PC-3 (cell line): ENCODE data around the gene SPEF1. TPM values are rescaled to one million over a fixed set of nuclear protein-coding genes. Genes with fewer than 3 reads are reported as not detected.

Experiments used
- ATAC-seq: fragments of 200-7000 bp; cut with Tn5 transposase; 2 replicates; pipeline ENCODE4 v1.9.1; 2020; ENCODE audit warnings: mild to moderate bottlenecking, moderate library complexity
- BruUV-seq: library from RNA; stranded (reverse); fragments of 400-500 nt; replicated peaks from 2 replicates; lab custom pipeline; 2021; lab: Mats Ljungman, UMichigan
- CTCF ChIA-PET: fragments of 300-600 bp; sonication (Branson Sonifier 250); formaldehyde crosslinking; loops from one replicate; lab custom pipeline; 2022; ENCODE audit warnings: antibody characterized with exemption; lab: Charles Lee
- POLR2A ChIA-PET: fragments of 300-600 bp; sonication (Branson Sonifier 250); formaldehyde crosslinking; loops from one replicate; lab custom pipeline; 2022; ENCODE audit warnings: antibody characterized with exemption; ENCODE audit not compliant: unreplicated experiment; lab: Charles Lee
- DNase-seq: peaks from one replicate; pipeline ENCODE4 v3.0.0-alpha.2; 2015
- H2AFZ ChIP-seq: fragments of 300-600 bp; sonication (generic); 2 replicates; pipeline ENCODE4 v1.6.0; 2016; ENCODE audit warnings: antibody characterized with exemption, low read length
- H3F3A ChIP-seq: fragments of 300-600 bp; sonication (generic); one replicate; pipeline ENCODE4 v1.6.0; 2017; ENCODE audit warnings: antibody characterized with exemption, low read length, control low read depth, mild to moderate bottlenecking; ENCODE audit not compliant: unreplicated experiment
- H3K27ac ChIP-seq: fragments of 300-600 bp; sonication (generic); 2 replicates; pipeline ENCODE4 v1.5.1; 2016; ENCODE audit warnings: mild to moderate bottlenecking, low read length
- H3K27me3 ChIP-seq: fragments of 300-600 bp; sonication (generic); 2 replicates; pipeline ENCODE4 v1.6.1; 2016; ENCODE audit warnings: low read length, mixed read lengths
- H3K36me3 ChIP-seq: fragments of 300-600 bp; sonication (generic); 2 replicates; pipeline ENCODE4 v1.6.1; 2016; ENCODE audit warnings: low read depth, mixed run types, low read length, mixed read lengths
- H3K4me1 ChIP-seq: fragments of 300-600 bp; sonication (generic); 2 replicates; pipeline ENCODE4 v1.5.1; 2016; ENCODE audit warnings: low read length; ENCODE audit not compliant: insufficient read depth
- H3K4me2 ChIP-seq: fragments of 300-600 bp; sonication (generic); 2 replicates; pipeline ENCODE4 v1.6.0; 2016; ENCODE audit warnings: low read length
- H3K4me3 ChIP-seq: fragments of 300-600 bp; sonication (generic); 2 replicates; pipeline ENCODE4 v1.5.1; 2016; ENCODE audit warnings: mild to moderate bottlenecking, low read length, mixed read lengths
- H3K79me2 ChIP-seq: fragments of 300-600 bp; sonication (generic); 2 replicates; pipeline ENCODE4 v1.6.1; 2017; ENCODE audit warnings: low read length, mixed read lengths
- H3K9ac ChIP-seq: fragments of 300-600 bp; sonication (generic); 2 replicates; pipeline ENCODE4 v1.6.0; 2016; ENCODE audit warnings: mild to moderate bottlenecking, low read length
- H3K9me2 ChIP-seq: fragments of 300-600 bp; sonication (generic); replicated peaks from 2 replicates; pipeline ENCODE4 v1.6.1; 2016; ENCODE audit warnings: mixed run types, low read length, mixed read lengths
- H3K9me3 ChIP-seq: fragments of 300-600 bp; sonication (generic); 2 replicates; pipeline ENCODE4 v1.6.1; 2016; ENCODE audit warnings: low read length, mixed read lengths
- H4K20me1 ChIP-seq: fragments of 300-600 bp; sonication (generic); 2 replicates; pipeline ENCODE4 v1.6.1; 2016; ENCODE audit warnings: low read length, mixed read lengths
- CTCF ChIP-seq: fragments of 300-600 bp; sonication (generic); conservative IDR thresholded peaks from 2 replicates; pipeline ENCODE4 v1.5.1; 2017; ENCODE audit warnings: antibody characterized with exemption, low read depth, mild to moderate bottlenecking, low read length
- EZH2 ChIP-seq: fragments of 300-600 bp; sonication (generic); IDR thresholded peaks from one replicate; pipeline ENCODE4 v1.6.1; 2017; ENCODE audit warnings: antibody characterized with exemption, mild to moderate bottlenecking, low read length; ENCODE audit not compliant: unreplicated experiment
- EZH2phosphoT487 ChIP-seq: fragments of 300-600 bp; sonication (generic); IDR thresholded peaks from 2 replicates; pipeline ENCODE4 v1.6.1; 2018; ENCODE audit warnings: mild to moderate bottlenecking, antibody characterized with exemption, low read length, borderline replicate concordance
- intact Hi-C: fragments of 100-400 bp; cut with micrococcal nuclease; formaldehyde crosslinking; loops from 2 replicates; pipeline ENCODE4 v1.9.0; 2023
- total RNA-seq: library from RNA; depleted of rRNA; stranded (reverse); fragments of >200 nt; gene quantifications from 2 replicates; pipeline ENCODE4 v1.2.3, GENCODE V29; 2014

Gene SPEF1
- total RNA-seq, 1 experiment from 2014 or later, result 2.0 TPM

DNA sequence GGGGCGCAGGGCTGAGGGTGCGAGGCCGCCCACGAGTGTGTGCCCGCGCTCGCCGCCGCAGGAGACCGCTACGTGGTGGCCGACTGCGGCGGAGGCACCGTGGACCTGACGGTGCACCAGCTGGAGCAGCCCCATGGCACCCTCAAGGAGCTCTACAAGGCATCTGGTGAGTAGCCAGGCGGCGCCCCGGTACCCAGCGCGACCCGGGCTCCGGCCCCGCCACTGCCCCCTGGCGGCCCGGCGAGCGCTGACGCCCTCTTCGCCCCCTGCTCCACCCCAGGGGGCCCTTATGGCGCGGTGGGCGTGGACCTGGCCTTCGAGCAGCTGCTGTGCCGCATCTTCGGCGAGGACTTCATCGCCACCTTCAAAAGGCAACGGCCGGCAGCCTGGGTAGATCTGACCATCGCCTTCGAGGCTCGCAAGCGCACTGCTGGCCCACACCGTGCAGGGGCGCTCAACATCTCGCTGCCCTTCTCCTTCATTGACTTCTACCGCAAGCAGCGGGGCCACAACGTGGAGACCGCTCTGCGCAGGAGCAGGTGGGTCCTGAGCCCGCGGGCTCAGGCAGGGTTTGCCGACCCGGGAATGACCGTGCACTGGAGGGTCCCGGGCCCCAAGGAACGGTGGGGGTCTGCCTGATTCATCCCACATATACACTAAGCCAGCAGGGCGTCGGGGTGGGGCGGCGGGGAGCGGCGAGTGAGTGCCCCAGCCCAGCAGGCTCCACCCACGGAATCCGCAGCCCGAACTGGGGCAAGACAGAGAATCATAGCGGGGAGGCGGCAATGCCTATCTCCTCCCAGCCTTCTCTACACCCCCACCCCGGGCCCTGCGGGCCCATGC, 31.3 kb downstream of the SPEF1 start:
- TF ChIP-seq EZH2phosphoT487 (no peak), CTCF (peak; percentile 72)
- CTCF ChIA-PET, result interaction anchor here (0.6 kb wide), 2 partner anchors 31 to 72 kb away, joined by 3 to 5 read pairs; partner anchors contain the start of gene SPEF1
- DNase-seq (no peak), ATAC-seq (peak; percentile 18)
- Histone ChIP-seq H3K79me2 (no peaks in the 10 kb centered on the region), H2AFZ (no peak overlapping the region), H3K4me2 (no peak overlapping the region), H3K27me3 (no peaks in the 10 kb centered on the region), H3K27ac (no peak overlapping the region), H3K9ac (no peak overlapping the region), H3K36me3 (peaks cover 9% of the 10 kb centered on the region; the same call in 1 of the 2 replicates), H3K4me3 (no peak overlapping the region), H3K9me3 (no peaks in the 10 kb centered on the region), H4K20me1 (no peaks in the 10 kb centered on the region), H3F3A (no peaks in the 10 kb centered on the region), H3K4me1 (no peaks in the 10 kb centered on the region), H3K9me2 (no peaks in the 10 kb centered on the region)
- POLR2A ChIA-PET, result no interaction called here
- BruUV-seq, result no TSS peak
- intact Hi-C loops, result no loop called here

DNA sequence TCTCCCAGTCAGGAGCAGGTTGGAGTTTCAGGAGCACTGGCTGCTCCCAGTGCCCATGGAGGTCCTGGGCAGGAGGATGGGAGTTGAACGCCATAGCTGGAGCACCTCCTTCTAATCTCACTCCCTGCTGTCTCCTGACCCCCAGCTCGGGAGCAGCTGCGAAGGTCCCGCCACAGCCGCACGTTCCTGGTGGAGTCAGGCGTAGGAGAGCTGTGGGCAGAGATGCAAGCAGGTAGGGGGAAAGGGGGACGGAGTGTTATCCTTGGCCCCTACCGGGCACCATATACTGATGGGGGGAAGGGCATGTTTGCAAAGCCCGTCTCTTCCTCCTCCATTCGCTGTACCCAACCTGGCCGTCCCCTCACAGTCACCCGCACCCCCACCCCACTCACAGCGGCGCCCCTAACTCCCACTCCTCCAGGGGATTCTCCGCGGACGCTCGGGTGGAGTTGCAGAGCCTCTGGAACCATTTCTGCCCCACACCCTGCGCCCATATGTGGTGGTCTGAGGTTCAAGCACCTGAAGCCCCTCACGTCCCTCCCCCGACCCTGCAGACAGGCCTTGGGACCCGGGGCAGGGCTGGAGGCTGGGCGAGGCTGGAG, 32.1 kb downstream of the SPEF1 start:
- H3K79me2 ChIP-seq, result no peaks in the 10 kb centered on the region
- ATAC-seq (no peak), DNase-seq (no peak)
- intact Hi-C loops, result no loop called here
- no TSS peak for BruUV-seq
- no peaks in the 10 kb centered on the region for H3K4me1 ChIP-seq
- H3K27me3 ChIP-seq, result no peaks in the 10 kb centered on the region
- no peaks in the 10 kb centered on the region for H4K20me1 ChIP-seq
- H3F3A ChIP-seq, result no peaks in the 10 kb centered on the region
- no peak for TF ChIP-seq CTCF
- TF ChIP-seq EZH2, result no peak
- TF ChIP-seq EZH2phosphoT487, result no peak
- H3K4me2 ChIP-seq, result no peak overlapping the region
- peaks cover 9% of the 10 kb centered on the region; the same call in 1 of the 2 replicates for H3K36me3 ChIP-seq
- no peak overlapping the region for H3K4me3 ChIP-seq
- H3K9me2 ChIP-seq, result no peaks in the 10 kb centered on the region
- no peak overlapping the region for H3K9ac ChIP-seq
- H3K27ac ChIP-seq, result no peak overlapping the region
- no peaks in the 10 kb centered on the region for H3K9me3 ChIP-seq
- no peak overlapping the region for H2AFZ ChIP-seq
- CTCF ChIA-PET, result interaction anchor here (0.6 to 1.0 kb wide), 2 partner anchors 32 to 71 kb away, joined by 3 to 5 read pairs; no protein-coding TSS in a partner anchor
- POLR2A ChIA-PET, result no interaction called here
